SJSA1 (cell line): Measurements from ENCODE around the gene PAPPA. TPM values are rescaled to one million over a fixed set of nuclear protein-coding genes. Genes with fewer than 3 reads are reported as not detected.
A peak's percentile ranks its signal among the peaks of the same experiment; 100 is the strongest.

Experiments used
- DNase-seq, 2 experiments: peaks; one replicate each; pipeline ENCODE4 v3.0.0-alpha.2; 2015 to 2020; ENCODE audit warnings: low spot score in 2 of 2, low read depth in 1 of 2
- H3K27ac ChIP-seq: fragments of 250-450 bp; sonication (Bioruptor Pico); 2 replicates; pipeline ENCODE4 v1.5.1; 2020; ENCODE audit warnings: mild to moderate bottlenecking, moderate library complexity
- H3K27me3 ChIP-seq: fragments of 250-450 bp; sonication (Bioruptor Pico); replicated peaks from 2 replicates; pipeline ENCODE4 v1.5.1; 2020; ENCODE audit warnings: mild to moderate bottlenecking, moderate library complexity
- H3K36me3 ChIP-seq: fragments of 250-450 bp; sonication (Bioruptor Pico); 2 replicates; pipeline ENCODE4 v1.5.1; 2020; ENCODE audit warnings: mild to moderate bottlenecking
- H3K4me1 ChIP-seq: fragments of 250-450 bp; sonication (Bioruptor Pico); replicated peaks from 2 replicates; pipeline ENCODE4 v1.6.1; 2021; ENCODE audit warnings: mild to moderate bottlenecking
- H3K4me3 ChIP-seq: fragments of 250-450 bp; sonication (Bioruptor Pico); 2 replicates; pipeline ENCODE4 v1.5.1; 2020; ENCODE audit warnings: mild to moderate bottlenecking
- H3K9me3 ChIP-seq: fragments of 250-450 bp; sonication (Bioruptor Pico); replicated peaks from 2 replicates; pipeline ENCODE4 v1.5.1; 2020; ENCODE audit warnings: mild to moderate bottlenecking
- total RNA-seq: library from RNA; depleted of rRNA; stranded (reverse); fragments of >200 nt; shearing (Covaris generic); gene quantifications from 2 replicates; pipeline ENCODE4 v1.2.3, GENCODE V29; 2014

Gene PAPPA
- total RNA-seq, 1 experiment from 2014 or later: 5.3 TPM

DNA sequence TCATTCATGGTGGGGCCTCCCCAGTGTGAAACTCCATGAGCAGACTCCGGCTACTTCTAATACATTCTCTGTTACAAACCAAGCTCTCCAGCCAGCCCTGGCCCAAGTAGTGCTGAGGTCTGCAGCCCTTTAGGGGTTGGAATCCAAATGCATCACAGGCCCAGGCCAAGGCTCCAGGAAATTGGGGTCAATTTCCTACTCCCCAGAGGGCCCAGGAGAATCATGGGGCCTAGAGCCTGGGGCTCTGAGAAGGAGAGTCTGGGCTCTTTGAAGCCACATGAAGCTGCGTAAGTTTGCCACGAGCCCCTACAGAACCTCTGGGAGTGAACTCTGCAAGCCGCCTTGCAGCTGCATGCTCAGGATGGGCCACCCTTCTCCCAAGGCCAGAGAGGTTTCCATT is 206.4 kb downstream of the PAPPA start:
- Histone ChIP-seq H3K4me1 (peaks cover 12% of the 10 kb centered on the region), H3K27me3 (no peaks in the 10 kb centered on the region), H3K36me3 (peaks cover 19% of the 10 kb centered on the region), H3K27ac (no peak overlapping the region), H3K4me3 (no peak overlapping the region), H3K9me3 (no peaks in the 10 kb centered on the region)
- DNase-seq: no peak

DNA sequence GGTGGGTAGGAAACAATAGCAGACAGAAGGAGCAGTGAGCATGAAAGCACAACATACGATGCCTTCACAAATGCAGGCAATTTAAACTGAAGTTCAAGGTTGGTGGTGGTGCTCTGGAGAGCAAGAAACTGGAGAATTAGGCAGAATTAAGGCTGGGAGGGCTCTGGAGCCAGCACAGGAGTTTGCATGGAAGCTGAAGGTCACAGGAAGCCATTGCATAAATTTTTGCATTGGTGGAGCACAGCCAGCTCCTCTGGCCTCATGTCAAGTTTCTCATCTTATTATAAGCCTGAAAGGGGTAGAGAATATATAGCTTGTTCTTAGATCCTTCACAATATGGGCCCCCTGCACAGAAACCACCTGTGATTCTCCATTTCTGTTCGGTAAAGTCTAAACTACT is 207.4 kb downstream of the PAPPA start:
- peaks cover 17% of the 10 kb centered on the region for H3K4me1 ChIP-seq
- H3K9me3 ChIP-seq: no peaks in the 10 kb centered on the region
- no peak overlapping the region for H3K4me3 ChIP-seq
- no peaks in the 10 kb centered on the region for H3K27me3 ChIP-seq
- no peak overlapping the region for H3K27ac ChIP-seq
- no peak for DNase-seq
- peaks cover 15% of the 10 kb centered on the region for H3K36me3 ChIP-seq

GRCh38 chr9:116361547-116361946 is 208.0 kb downstream of the PAPPA start:
- no peak overlapping the region for H3K27ac ChIP-seq
- H3K4me1 ChIP-seq: peaks cover 17% of the 10 kb centered on the region
- no peaks in the 10 kb centered on the region for H3K27me3 ChIP-seq
- H3K4me3 ChIP-seq: no peak overlapping the region
- no peaks in the 10 kb centered on the region for H3K9me3 ChIP-seq
- DNase-seq: no peak
- H3K36me3 ChIP-seq: peaks cover 15% of the 10 kb centered on the region

- H3K36me3 ChIP-seq: peaks cover 17% of the 10 kb centered on the region
- no peaks in the 10 kb centered on the region for H3K9me3 ChIP-seq
- DNase-seq: no peak
- no peak overlapping the region for H3K4me3 ChIP-seq
- peaks cover 17% of the 10 kb centered on the region for H3K4me1 ChIP-seq
- no peak overlapping the region for H3K27ac ChIP-seq
- H3K27me3 ChIP-seq: no peaks in the 10 kb centered on the region
Observed at GRCh38 chr9:116362493-116362892, 208.9 kb downstream of the PAPPA start.

- Histone ChIP-seq H3K4me3 (no peak overlapping the region), H3K9me3 (no peaks in the 10 kb centered on the region), H3K4me1 (peaks cover 17% of the 10 kb centered on the region), H3K27me3 (no peaks in the 10 kb centered on the region), H3K27ac (peak overlapping the region; percentile 40), H3K36me3 (peaks cover 16% of the 10 kb centered on the region)
- peak; percentile 84 to 88 for DNase-seq
Observed at GRCh38 chr9:116365056-116365471, 211.5 kb downstream of the PAPPA start.

- no peak overlapping the region for H3K4me3 ChIP-seq
- peaks cover 20% of the 10 kb centered on the region for H3K36me3 ChIP-seq
- DNase-seq: no peak
- peaks cover 17% of the 10 kb centered on the region for H3K4me1 ChIP-seq
- no peak overlapping the region for H3K27ac ChIP-seq
- H3K27me3 ChIP-seq: no peaks in the 10 kb centered on the region
- H3K9me3 ChIP-seq: no peaks in the 10 kb centered on the region
Observed at GRCh38 chr9:116366241-116366640, 212.7 kb downstream of the PAPPA start.

DNA sequence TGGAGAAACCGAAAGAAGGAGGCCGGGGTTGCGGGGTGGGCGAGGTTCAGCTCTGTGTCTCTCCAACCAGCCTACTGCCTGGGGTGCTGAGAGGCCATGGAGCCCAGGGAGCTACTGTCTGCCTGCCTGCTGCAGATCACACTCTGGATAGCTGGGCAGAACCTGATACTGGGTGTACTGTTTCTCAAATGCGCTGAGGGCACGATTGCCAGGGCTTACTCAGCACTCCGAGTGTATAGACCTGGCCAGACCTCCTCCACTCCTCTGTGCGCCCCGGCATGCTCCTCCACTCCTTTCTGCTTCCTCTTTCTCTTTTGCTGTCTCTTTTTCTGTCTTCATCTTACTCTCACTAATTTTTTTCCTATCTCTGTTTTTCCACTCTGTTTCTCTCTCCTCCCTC is 215.1 kb downstream of the PAPPA start:
- H3K27ac ChIP-seq: no peak overlapping the region
- H3K9me3 ChIP-seq: no peaks in the 10 kb centered on the region
- H3K27me3 ChIP-seq: no peaks in the 10 kb centered on the region
- no peak overlapping the region for H3K4me3 ChIP-seq
- no peak for DNase-seq
- H3K4me1 ChIP-seq: peaks cover 17% of the 10 kb centered on the region
- peaks cover 22% of the 10 kb centered on the region for H3K36me3 ChIP-seq

GRCh38 chr9:116369706-116370105 is 216.1 kb downstream of the PAPPA start:
- Histone ChIP-seq H3K9me3 (no peaks in the 10 kb centered on the region), H3K4me3 (no peak overlapping the region), H3K27ac (no peak overlapping the region), H3K27me3 (no peaks in the 10 kb centered on the region), H3K36me3 (peaks cover 18% of the 10 kb centered on the region), H3K4me1 (peaks cover 11% of the 10 kb centered on the region)
- DNase-seq: no peak

DNA sequence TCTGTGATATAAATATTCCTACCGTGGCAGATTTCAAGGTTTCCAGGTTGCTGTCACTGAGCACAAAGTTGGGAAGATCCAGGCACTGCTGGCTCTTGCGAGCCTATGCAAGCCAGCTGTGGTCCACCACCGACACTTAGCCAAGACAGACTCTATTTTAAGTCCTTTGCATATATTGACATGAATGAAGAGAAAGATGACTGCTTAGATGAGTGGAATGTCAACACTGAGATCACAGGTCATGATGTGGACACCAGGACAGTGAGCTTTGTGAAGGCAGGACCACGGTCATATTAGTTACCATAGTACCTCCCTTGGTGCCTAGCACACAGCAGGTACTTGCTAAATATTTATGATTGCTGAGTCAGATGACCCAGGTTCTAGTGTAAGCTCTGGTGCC is 217.0 kb downstream of the PAPPA start:
- Histone ChIP-seq H3K4me3 (no peak overlapping the region), H3K4me1 (peaks cover 2% of the 10 kb centered on the region; the same call in 1 of the 2 replicates), H3K9me3 (no peaks in the 10 kb centered on the region), H3K27ac (no peak overlapping the region), H3K36me3 (peaks cover 18% of the 10 kb centered on the region), H3K27me3 (no peaks in the 10 kb centered on the region)
- no peak for DNase-seq

GRCh38 chr9:116372081-116372673 is 218.6 kb downstream of the PAPPA start:
- Histone ChIP-seq H3K9me3 (no peaks in the 10 kb centered on the region), H3K4me3 (no peak overlapping the region), H3K36me3 (peaks cover 18% of the 10 kb centered on the region), H3K27ac (no peak overlapping the region), H3K4me1 (peaks cover 7% of the 10 kb centered on the region), H3K27me3 (no peaks in the 10 kb centered on the region)
- no peak for DNase-seq

DNA sequence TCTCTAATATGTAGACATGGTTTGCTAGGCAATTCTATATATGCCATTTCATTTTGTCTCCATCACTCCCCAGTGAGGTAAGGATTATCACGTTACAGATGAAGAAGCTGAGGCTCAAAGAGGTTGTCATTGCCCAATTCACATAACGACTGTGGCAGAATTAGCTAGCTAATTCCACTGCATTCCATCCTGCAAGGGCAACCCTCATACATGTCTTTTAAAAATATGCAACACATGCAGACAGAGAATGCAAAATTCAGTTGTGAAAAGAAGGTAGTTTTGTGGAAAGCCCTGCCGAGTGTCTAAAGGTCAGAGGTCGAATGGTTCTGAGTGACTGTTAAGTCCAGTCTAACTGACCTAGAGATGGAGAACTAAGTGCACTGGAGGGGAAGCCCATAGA is 219.2 kb downstream of the PAPPA start:
- H3K27ac ChIP-seq: no peak overlapping the region
- DNase-seq: no peak

DNA sequence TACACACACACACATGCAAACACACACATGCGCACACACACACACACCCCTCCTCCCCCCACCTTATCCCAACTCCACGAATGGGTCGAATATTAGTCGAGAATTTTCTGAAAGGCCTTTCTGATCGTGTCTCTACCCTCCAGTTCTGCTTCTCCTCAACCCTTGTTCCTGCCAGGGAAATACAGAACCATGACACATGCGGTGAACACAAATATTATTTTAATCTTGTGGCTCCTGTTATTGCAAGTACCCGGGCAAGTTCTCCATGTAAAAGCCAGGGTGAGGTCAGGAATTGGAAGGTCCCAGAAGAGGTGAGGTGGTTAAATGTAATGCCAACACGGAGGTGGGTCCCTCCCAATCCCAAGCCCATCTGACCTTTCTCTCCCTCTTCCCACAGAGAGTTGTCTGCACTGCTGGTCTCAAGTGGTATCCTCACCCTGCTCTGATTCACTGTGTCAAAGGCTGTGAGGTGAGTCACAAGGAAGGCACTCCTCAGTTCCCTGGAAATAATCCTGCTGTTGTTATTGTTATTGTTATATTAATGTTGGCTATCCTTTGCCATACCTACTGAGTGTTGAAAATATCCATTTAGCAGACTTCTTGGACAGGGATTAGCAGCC is 223.7 kb downstream of the PAPPA start:
- peak; percentile 85 to 92 for DNase-seq
- Histone ChIP-seq H3K9me3 (no peaks in the 10 kb centered on the region), H3K4me1 (peaks cover 37% of the 10 kb centered on the region), H3K36me3 (peaks cover 11% of the 10 kb centered on the region; the same call in 1 of the 2 replicates), H3K27ac (peak overlapping the region; percentile 66), H3K27me3 (no peaks in the 10 kb centered on the region), H3K4me3 (no peak overlapping the region)

More for the DNA sequence above, 219.2 kb downstream of the PAPPA start:
- Histone ChIP-seq H3K36me3 (peaks cover 15% of the 10 kb centered on the region), H3K4me1 (peaks cover 13% of the 10 kb centered on the region), H3K9me3 (no peaks in the 10 kb centered on the region), H3K27me3 (no peaks in the 10 kb centered on the region), H3K4me3 (no peak overlapping the region)

GRCh38 chr9:116378873-116379272 is 225.3 kb downstream of the PAPPA start:
- no peak overlapping the region for H3K27ac ChIP-seq
- peaks cover 53% of the 10 kb centered on the region for H3K4me1 ChIP-seq
- H3K9me3 ChIP-seq: no peaks in the 10 kb centered on the region
- no peak for DNase-seq
- H3K36me3 ChIP-seq: peaks cover 6% of the 10 kb centered on the region; the same call in 1 of the 2 replicates
- no peak overlapping the region for H3K4me3 ChIP-seq
- no peaks in the 10 kb centered on the region for H3K27me3 ChIP-seq

DNA sequence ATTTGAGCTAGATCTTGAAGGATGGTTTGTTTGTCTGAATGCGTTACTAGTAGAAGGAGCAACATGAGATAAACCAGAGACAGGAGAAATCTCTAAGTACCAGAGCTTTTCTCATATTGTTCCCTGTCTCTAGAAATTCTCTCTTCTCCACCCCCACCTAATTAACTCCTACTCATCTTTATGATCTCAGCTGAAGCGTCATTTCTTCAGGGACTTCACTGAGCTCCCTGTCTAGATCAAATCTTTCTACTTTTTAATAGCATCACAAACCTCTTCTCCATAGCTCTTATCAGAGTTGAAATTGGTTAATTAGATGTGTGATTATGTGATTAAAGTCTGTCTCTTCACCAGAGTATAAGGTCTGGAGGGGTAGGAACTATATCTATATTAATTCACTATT is 226.2 kb downstream of the PAPPA start:
- Histone ChIP-seq H3K36me3 (peaks cover 4% of the 10 kb centered on the region; the same call in 1 of the 2 replicates), H3K4me3 (no peak overlapping the region), H3K27me3 (no peaks in the 10 kb centered on the region), H3K4me1 (peaks cover 60% of the 10 kb centered on the region), H3K9me3 (no peaks in the 10 kb centered on the region), H3K27ac (no peak overlapping the region)
- no peak for DNase-seq
